NAMALWA (cell line): Measurements from ENCODE around the gene ZNF518A.
"Not testable (repeated sequence)": the region's sequence is repeated elsewhere in the genome, so short reads cannot be mapped to it uniquely, and the experiment has no call there.

ENCODE experiments used
- DNase-seq: peaks from one replicate; pipeline ENCODE4 v3.0.0-alpha.2; 2015; ENCODE audit warnings: low spot score

The ZNF518A gene

DNA sequence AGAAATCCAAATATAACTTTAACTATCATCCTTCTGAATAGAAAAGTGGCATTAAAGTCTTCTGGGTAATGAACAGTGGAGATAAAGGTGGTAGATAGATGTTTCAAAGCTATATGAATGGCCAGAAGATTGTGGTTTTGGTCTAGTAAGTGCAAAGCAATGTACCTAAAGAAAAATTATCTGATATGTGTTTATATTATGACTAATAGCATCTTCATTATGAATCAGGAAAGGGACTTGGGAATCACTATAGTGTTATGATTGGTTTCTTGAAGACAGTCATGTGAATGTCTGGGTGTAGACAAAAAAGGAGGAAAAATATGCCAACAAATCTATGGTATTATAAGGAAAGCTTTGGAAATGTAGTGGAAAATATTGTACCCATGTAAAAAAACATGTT, 3.0 kb downstream of the ZNF518A start:
- no peak for DNase-seq

DNA sequence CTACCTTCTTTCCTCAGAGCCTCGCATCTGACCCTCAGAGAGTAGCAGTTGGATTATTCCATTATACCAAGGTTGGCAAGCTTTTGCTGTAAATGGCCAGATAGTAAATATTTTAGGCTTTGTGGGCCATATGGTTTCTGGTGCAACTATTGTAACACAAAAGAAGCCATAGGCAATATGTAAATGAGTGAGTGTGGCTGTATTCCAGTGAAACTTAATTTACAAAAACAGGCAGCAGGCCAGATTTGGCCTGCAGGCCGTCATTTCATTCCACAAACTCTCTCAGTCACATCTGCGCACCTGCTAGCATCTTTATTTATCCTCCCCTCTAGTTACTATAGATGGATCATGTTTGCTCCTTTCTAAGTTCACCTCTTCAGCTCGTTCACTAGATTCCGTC, 6.7 kb downstream of the ZNF518A start:
- no peak for DNase-seq

DNA sequence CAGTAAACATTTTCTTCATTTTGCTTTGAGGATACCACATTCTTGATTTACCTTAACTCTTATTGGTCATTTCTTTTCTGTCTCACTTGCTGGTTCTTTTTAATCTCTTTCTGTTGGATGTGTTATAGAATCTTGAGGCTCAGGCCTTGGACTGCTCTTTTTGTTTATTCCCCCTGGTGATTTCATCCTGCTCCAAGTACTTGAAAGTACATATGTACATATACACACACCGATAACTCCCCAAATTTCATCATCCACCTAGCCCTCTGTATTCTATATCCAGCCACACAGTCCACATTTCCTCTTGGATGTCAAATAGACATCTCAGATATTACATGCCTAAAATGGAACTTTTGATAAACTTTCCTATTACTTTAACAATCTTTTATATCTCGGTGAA, 7.5 kb downstream of the ZNF518A start:
- no peak for DNase-seq

DNA sequence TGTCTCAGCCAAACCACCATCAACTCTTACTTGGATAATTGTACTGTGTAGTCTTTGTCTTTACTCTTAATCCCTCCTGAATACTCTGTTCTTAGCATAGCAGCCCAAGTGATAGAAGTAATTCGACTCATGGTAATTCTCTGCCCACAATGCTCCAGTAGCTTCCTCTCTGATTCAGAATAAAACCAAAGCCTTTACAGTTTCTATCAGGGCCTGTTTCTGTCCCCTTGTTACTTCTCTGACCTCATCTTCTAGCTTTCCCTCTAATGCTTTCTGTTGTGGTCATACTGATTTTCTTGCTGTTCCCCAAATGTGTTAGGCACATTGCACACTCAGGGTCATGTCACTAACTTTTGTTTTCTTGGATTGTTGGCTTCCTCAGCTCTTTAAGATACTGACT, 8.0 kb downstream of the ZNF518A start:
- no peak for DNase-seq

DNA sequence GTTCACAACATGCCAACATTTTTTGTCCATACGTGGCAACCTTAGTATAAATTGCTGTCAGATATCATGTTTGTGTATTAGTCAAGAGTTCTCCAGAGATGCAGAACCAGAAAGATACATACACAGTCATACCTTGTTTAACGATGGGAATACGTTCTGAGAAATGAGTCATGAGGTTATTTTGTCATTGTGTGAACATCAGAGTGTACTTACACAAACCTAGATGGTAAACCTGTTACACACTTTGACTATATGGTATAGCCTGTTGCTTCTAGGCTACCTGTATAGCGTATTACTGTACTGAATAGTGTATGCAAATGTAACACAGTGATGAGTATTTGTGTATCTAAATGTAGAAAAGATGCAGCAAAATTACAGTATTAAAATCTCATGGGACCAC, 22.3 kb downstream of the ZNF518A start:
- no peak for DNase-seq

DNA sequence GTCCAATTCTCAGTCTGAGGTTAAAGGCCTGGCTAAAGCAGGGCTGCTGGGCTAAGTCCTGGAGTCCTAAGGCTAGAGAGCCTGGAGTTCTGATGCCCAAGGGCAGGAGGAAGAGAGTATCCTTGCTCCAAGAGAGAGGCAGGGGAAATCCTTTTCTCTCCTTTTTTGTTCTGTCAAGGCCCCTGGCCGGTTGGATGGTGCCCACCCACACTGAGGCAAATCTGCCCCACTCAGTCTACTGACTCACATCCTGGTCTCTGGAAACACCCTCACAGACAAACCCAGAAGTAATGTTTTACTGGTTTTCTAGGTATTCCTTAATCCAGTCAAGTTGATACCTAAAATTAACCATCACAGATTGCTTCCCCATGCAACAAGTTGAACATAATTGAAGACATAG, 23.0 kb downstream of the ZNF518A start:
- DNase-seq, result no peak

DNA sequence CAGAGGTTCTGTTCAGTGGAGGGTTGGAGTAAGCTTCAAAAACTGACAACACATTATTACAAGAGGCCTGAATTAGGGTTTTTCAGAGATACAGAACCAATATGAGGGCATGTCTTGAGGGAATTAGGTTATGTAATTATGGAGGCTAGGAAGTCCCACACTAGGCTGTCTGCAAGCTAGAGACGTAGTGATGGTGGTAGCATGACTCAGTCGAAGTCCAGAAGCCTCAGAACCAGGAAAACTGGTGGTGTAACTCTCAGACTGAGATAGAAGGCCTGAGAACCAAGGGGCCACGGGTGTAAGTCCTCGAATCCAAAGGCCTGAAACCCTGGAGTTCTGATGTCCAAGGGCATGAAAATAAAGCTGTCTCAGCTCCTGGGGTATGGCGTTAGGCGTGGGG, 35.6 kb downstream of the ZNF518A start:
- no peak for DNase-seq

DNA sequence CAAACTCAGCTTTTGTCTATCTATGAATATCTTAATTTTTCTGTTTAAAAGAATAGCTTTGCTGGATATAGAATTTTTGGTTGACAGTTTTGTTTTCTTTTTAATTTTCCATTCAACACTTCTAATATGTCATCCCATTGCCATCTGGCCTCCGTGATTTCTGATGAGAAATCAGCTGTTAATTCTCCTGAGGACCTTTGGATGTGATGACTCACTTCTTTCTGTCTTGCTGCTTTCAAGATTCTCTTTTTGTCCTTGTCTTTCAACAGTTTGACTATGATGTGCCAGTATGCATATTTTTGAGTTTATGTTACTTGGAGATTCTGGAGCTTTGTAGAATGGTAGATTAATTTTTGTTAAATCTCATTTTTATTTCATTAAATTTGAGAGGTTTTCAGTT, 38.4 kb downstream of the ZNF518A start:
- no peak for DNase-seq

DNA sequence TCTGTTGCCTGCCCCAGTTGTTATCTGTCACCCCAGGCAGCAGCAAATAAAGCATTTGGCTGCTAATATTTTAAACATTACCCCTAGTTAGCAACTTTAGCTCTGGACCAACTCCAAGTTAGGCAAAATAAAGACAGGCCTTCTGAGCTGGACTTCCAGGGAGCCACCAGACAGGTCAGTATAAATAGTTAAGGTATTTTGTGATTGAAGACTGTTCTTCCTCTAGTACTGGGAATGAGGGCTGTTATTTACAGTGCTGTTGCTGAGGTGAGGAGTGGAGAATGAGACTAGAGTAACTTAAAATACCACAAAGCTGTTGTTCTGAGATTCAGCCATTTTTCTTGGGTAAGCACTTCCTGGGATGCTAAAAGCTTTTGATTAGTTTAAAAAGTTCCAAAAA, 40.1 kb downstream of the ZNF518A start:
- no peak for DNase-seq

DNA sequence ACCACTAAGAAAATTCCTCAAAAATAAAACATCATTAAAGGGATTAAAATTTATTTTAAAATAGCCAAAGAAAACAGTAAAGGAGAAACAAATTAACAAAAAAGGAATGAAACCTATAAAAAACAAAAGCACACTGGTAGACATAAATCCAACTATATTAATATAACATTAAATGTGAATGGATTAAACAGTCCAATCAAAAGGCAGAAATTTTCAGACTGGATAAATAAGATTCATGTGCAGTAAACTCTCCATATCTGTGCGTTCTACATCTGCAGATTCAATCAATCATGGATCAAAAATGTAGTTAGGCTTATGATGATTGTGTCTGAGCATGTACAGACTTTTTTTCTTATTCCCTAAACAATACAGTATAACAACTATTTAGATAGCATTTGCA, 42.6 kb downstream of the ZNF518A start:
- no peak for DNase-seq

DNA sequence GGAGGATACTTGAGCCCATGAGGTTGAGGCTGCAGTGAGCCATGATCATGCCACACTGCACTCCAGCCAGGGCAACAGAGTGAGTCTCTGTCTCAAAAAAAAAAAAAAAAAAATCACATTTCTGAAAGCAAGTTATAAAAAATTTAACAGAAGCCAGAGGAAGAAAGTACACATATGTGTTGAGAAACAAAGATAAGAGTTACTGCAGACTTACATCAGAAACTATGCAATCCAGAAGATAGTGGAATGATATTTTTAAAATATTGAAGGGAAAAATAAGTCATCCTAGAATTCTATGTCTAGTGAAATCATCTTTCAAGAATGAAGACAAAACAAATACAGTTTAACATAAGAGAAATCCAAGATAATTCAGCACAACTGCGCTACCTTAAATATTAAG, 46.9 kb downstream of the ZNF518A start:
- DNase-seq, result no peak

DNA sequence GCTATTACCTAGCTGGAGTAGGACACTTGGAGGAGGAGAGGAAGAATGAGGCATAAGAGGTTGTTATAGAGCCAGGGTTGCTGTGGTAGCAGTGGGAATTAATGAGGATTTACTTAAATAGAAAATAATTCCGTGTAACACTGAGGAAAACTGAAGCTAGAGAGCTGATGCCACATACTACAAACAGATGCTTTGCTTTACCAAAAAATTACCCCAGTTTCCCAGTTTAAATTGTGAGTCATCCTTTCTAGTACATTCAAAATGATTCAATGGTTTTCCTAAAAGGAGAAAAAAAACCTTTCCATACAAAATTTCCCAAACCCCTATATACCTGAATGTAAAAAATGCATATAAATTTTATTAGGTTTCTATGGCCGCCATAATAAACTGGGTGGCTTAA, 58.3 kb downstream of the ZNF518A start:
- DNase-seq, result no peak

DNA sequence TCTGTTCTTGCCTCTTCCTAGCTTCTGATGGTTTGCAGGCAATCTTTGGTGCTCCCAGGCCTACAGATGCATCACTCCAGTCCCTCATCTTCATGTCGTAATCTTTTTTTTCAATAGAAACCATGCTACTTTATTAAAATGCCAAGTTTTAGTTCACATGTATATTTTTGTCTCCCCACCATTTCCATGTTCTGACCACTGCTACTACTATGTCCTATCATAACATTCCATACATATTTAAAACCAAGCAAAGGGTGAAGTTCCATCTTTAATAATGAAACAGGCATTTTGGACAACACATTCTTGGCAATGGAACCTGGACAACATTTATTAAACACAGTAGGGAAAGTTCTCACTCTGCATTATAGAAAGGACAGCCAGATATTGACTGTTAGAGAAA, 58.8 kb downstream of the ZNF518A start:
- DNase-seq, result no peak

DNA sequence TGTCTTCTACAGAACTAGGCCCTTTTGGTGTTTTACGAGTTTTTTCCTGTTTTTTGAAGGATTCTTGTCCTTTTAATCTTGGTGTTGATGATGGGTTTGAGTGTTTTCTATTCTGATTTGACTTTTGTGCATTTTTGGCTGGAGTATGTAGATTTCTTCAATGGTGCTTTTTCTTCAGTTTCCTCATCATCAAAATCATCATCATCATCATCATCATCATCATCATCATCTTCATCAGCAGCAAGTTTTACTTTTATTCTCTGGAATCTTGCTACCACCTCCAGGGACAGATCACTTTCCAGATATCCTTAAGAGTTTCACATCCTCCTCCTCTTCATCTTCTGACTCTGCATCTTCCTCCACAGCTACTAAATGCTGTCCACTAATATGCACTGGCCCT, 59.4 kb downstream of the ZNF518A start:
- not testable (repeated sequence) for DNase-seq

DNA sequence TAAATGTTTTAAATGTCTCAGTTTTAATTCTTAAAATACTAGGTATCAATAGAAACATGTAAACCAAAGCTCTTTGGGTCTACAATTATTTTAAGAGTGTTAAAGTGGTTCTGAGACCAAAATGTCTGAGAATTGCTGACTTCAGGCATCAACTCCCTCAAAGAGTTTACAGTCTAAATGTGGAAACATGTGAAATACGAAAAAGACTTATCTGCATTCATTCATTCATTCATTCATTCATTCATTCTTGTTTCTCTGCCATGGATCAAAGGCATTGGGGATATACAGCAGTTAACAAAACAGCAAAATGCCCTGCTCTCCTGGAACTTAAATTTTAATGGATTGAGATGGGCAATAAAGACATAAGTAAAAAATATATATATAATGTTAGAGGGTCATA, 71.4 kb downstream of the ZNF518A start:
- no peak for DNase-seq

DNA sequence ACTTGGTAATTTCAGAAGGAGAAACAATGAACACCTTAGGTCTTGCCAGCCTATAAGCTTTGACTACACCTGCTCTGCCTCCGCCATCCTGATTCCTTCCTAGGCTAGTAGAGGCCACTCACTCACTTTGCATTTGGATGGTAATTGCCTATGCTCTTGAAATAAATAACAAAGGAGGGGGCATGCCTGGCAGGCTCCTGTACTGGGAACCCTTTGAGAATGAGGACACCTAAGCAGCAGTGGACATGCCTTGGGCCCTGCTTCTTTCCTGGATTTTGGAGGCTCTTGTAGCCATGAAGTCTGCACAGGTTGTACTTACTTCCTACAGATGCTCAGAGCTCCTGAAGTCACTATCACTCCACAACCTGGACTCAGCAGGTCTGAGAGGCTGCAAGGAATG, 75.5 kb downstream of the ZNF518A start:
- no peak for DNase-seq

DNA sequence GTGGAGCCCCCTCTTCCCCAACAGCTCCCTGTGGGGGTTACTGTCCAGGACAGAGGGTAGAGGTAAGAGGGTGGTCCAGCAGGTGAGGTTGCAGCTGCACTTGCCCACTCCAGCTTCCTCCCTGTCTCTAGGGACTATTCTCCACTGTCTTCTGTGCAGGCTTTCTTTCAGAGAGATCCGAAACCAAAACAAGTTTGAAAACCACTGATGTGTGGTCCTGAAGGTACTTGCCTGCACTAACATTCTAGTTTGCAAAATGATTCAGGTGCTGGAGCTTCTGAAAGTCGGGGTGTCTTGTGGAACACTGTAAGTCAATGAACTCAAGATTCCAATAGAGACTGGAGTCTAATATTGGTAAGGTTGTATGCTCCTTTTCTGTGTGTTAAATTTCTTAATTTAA, 78.2 kb downstream of the ZNF518A start:
- no peak for DNase-seq

DNA sequence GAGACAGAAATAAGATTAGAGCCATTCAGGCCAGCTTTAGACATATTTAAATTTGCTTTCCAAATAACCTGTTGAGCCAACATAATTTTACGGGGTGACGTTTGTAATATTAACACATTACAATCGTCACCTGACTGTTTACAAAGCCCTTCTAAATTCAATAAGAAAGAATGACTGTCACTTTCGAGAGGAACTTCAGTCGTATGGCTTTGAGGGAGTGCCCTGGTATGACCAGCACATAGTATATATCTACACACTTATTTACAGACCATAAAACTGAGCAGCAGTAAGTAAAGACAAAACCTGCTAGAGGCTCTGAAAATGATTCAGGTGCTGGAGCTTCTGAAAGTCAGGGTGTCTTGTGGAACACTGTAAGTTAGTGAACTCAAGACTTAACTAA, 78.8 kb downstream of the ZNF518A start:
- no peak for DNase-seq

DNA sequence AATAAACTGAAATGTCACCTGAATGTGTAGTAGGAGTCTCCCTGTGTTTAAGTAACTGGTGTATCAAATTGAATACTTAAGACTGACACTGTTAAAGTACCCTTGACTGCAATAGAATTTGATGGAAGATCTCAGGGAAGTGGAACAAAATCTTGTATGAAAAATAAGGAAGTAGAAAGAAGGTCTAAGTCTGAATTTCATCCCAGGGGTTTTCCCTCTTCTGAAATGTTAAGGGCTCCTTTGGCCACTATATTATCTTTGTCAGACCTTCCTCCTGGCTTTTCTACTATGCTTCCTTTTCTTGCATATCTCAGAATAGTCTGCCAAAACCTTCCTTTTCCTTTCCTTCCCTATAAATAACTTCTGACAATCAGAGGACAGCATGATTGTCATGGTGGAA, 81.7 kb downstream of the ZNF518A start:
- no peak for DNase-seq

DNA sequence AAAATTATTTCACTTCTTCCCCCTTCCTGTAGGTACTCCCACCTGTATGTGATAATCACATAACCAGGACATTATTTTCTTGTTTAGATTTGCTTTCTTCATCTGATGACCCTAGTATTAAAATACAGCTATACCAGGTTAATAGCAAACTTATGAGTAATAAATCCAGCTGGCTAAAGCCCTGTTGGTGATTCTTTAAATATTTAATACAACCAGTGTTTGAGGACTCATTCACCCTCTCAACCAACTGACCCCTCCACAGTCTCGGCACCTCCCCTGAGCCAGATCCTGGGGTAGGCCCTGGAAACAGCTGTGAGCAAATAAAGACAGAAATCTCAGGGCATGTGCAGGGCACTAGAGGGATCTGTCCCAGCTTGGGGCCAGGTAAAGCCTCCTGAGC, 82.8 kb downstream of the ZNF518A start:
- DNase-seq, result no peak
